Kidney glomerular epithelial cell (primary cell): ENCODE data around the gene CRIP1.

Experiments used
- DNase-seq: peaks from one replicate; lab custom pipeline; 2025; lab: John Stamatoyannopoulos, UW

Gene CRIP1

DNA sequence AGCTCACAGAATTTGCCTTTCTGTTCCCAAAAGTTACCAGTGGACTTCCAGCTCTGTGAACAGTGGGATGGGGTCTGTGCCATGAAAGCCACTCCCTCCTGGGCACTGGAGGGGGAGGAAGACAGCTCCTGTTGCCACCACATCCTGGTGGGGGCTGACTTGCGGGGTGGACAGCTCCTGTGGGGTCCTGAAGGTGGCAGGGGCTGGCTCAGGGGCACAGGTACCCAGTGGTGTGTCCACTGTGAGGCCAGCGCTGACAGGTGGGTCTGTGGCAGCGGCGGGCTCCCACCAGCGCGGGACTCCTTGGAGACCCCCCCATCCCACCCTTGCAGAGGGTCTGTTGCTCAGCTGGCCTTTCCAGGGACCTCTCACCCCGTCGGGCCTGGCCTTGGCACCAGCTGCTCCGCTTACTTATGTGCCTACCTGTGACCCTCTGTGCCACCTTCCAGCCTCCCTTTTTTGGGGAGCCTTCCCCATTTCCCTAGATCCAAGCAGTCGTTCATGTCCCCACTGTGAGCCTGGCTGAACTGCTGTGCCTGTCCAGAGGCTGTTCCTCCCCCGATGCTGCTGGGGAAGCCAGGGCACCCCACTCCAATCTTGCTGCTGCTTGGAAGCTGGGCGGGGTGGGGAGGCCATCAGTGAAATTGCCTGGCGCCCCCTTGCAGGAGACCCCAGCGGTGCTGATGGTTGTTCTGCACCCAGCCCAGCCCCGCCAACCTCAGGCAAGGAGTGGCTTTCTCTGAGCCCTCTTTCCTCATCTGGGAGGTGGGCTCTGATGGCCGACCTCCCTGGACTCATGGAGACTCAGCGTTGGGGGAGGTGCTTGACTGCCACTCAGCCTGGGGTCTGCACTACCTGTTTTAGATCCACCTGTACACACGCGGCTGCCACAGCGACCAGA is 6.5 kb downstream of the CRIP1 start:
- DNase-seq, result no peak

DNA sequence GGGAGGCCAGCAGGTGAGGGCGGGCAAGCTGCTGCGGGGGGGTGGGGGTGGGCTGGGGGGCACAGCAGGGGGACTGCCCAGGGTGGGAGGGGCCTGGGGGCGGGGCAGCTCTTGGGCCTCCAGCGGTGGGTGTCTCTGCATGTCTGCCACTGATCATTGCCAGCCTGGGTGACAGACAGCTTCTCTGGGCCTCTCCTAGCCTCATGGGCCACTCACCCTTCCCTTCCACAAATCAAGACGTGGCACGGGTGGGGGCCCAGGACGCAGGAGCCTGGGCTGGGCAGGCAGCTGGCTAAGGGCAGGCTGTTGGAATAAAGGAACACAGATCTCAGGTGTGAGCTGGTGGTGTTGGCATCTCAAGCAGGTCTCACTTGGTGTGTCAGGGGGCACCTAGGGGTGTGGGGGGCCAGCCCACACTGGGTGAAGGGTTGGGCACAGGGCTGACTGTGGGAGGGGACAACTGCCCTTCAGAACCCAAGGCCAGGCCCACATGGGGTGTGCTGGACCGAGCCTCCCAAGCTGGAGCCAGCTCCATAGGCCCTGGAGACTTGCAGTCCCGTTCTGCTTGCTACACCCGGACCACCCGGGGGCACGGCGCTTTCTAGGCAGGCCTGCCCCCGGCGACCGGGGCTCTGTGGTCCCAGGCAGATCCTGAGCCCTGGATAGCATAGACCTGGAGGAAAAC is 7.4 kb downstream of the CRIP1 start:
- no peak for DNase-seq

DNA sequence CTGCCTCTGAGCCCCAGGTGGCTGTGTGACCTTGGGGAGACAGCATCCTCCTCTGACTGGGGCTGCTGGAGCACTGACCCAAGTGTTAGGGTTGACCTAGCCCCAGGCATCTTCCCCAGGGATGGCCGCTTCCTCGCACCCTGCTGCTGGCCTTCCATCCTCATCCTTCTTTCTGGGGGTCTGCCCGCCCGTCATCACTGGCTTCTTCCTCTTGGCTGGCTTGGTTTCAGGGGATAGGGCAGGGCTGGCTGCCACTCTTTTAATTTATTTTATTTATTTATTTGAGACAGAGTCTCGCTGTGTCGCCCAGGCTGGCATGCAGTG is 7.9 kb downstream of the CRIP1 start:
- DNase-seq, result no peak

DNA sequence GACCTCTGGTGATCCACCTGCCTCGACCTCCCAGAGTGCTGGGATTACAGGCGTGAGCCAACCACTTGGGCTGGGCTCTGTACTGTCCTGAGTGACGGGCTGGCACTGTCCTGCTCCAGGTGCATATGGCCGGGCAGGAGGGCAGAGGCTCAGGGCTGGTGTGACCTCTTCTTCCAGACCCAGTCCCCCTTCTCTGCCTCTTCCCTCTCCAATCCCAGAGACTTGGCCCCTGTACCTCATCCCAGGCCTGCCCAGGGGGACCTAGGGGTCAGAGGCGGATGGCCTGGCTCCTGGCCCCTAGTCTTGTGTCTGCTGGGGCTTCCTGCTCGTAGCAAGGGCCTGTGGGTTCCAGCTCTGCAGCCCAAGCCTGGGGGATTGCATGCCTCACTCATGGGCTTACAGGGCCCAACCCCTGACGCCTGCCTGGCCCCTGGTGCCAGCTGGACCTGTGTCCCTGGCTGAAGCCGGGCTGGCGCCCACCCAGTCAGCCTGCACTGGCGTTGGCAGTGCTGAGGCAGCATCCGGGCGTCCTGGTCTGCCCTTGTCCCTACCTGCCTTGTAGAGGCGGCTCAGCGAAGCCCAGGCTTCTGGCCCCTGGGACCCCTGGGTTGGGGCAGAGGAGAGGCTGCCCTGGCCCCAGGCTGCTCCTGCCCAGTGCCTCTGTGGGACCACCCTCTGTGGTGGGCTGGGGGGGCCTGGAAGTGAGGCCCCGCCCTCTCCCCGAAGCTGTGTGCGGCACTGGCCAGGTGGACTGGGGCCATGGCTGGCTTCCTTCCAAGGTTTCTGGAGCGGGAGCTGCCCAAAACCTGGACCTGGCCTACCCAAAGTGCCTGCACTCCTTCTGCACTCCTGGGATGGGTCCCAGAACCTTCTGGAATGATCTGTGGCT is 8.7 kb downstream of the CRIP1 start:
- DNase-seq, result no peak

DNA sequence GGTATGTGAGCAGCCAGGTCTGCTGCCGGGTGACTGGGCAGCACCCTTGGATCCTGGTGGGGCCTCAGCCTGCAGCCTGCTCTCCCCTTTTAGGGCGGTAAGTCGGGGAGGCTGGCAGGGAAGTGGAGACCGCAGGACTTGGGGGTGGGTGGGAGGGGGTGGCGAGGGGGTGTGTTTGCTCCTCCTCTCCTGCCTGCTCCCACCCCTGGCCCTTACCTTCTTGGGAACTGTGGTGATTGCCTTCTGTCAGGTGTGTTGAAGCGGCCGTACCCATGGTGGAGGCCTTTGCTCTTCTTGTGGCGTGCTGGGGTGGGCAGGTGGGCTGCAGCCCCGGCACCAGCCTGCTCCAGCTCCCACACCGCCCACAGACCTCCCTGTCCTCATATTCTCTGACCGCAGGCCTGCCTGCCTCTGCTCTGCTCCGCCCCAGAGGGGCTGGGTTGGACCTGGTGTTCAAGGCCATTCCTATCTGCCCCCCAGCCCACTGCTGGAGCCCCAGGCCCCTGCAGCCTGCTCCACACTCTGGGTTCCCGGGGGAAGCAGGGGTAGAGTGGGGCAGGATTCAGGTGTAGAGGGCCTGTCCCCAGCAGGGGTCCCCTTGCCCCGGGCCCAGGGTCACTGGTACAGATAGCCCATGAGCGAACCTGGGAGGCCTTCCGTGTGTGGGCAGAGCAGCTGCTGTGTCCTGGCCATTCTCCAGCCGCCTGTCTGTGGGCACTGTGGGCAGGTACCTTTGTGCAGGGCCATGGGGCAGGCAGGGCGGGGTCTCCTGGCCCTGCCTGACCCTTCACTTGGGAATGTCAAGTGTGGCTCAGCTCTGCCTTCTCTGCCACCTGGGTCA is 9.5 kb downstream of the CRIP1 start:
- no peak for DNase-seq

DNA sequence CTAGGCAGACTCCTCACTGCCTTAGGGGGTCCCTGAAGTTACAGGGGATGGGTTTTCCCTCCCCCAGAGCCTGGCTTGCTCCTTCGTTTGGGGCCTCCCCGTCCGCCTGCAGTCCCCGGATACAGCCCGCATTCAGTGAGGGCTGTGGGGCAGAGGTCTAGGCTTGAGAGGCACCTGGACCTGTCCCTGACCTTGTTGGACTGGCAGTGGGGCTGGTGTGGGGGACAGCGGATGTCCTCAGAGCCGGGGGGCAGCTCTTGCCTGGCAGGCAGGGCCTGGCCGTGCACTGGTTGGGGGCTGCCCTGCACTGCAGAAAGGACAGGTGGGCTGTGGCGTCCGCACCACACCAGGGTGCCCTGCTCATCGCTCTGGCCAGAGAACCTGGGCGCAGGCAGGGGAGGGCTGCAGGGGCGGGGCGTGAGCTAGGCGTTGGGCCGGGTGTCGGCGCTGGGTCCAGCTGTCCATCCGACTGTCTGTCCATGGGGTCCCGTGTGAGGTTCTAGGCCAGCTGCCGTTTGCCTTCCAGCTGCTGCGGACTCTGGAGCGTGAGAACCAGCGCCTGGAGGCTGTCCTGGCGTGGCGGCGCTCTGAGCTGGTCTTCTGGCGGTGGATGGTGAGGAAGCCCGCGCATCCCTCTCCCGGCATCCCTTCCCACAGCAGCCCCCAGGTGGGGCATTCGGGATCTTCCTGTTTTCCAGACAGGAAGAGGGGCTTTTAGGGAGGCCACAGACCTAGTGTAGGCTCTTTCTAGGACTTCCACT is 10.3 kb downstream of the CRIP1 start:
- DNase-seq, result no peak

DNA sequence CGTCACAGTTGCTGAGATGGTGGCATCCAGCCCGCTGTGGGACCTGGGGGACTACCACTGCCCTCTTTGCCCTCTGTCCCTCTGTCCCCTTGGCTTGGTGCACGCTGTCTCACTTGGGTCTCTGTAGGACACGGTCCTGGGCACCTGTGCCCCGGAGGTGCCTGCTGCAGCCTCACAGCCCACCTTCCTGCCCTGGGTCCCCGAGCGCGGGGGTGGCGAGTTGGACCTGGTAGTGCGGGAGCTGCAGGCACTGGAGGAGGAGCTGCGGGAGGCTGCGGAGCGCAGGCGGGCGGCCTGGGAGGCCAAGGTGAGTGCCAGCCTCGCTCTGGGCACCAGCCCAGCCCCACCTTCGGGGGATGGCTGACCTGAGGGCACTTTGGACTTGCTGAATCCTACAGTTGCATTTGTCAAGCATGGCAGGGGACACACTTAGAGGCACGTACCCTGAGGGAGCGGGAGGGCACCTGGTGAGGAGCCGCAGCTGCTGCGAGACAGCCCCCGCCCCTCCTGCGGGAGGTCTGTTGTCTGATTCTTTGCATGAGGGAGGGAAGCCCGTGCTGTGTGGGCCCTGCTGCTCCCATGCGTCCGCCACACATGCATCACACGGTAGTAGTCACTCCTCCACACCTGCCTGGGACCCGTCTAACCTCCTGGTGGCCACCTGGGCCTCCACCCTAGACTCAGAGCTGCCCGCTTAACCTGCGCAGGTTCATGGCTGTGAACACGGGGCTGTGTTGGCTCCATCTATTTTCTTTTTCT is 11.2 kb downstream of the CRIP1 start:
- DNase-seq, result no peak

DNA sequence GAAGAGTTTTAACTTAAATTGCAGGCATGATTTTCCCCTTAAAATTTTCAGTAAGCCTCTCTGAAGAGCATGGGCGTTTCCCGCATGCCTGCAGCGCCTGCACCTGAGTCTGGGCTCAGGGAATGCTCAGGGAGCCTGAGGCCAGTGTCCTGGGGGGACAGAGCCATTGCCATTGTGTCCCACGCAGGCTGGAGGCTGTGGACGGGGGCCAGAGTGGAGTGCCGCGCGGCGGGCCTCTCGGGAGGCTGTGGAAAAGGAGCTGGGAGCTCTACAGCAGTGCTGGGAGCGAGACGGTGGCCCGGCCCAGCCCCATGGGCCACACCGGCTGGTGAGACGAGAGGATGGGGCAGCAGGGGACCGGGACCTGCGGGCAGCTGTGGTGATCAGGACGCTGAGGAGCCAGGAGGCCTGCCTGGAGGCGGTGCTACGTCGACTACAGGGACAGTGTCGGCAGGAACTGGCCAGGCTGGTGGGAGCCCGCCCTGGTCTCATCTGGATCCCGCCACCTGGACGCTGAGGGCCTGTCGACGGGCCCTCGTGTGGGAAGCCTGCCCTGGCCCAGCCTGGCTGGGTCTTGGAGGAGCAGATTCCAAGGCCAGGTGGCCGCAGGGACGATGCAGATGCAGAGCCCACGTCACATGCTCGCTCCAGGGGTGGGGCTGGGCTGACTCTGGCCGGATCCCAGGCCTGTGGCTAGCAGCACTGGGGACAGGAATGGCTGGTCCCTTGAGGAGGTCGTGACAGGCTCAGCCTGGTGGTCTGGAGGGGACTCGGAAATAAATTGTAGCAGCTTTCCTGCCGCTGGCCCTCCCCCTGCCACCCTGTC is 12.0 kb downstream of the CRIP1 start:
- DNase-seq, result no peak

DNA sequence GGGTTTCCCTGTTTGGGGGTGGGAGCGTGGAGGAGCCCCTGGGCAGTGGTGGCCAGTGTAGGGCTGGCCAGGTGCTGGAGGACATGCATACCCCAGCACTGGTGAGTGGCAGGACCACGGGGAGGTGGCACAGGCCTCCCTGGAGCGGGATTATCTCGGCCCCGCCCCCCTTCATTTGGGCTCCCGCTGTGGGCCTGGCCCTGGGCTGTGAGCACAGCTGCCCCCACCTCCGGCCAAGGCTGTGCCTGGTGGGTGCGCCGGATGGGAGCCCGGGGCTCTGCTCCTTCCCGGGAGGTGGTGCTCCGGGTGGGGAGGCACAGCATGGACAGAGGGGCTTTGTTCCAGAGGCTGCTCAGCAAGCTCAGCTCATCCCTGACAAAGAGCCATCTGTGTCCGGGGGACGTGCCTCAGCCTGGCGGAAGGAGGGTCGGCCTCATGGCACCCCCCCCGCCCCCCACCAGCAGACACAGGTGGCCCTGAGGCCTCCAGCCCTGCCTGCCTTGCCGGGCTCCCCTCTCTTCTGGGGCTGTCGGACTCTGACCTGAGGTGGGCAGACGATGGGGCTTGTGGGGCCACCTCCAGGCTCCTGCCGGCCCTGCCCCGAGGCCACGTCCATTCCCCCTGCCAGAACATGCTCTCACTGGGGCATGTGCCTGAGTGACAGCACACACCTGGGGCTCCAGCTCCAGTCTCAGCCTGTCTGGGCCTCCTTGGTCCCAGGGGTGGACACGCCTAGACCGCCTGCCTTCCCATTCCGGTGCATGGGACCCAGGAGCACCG is 12.8 kb downstream of the CRIP1 start:
- DNase-seq, result no peak

DNA sequence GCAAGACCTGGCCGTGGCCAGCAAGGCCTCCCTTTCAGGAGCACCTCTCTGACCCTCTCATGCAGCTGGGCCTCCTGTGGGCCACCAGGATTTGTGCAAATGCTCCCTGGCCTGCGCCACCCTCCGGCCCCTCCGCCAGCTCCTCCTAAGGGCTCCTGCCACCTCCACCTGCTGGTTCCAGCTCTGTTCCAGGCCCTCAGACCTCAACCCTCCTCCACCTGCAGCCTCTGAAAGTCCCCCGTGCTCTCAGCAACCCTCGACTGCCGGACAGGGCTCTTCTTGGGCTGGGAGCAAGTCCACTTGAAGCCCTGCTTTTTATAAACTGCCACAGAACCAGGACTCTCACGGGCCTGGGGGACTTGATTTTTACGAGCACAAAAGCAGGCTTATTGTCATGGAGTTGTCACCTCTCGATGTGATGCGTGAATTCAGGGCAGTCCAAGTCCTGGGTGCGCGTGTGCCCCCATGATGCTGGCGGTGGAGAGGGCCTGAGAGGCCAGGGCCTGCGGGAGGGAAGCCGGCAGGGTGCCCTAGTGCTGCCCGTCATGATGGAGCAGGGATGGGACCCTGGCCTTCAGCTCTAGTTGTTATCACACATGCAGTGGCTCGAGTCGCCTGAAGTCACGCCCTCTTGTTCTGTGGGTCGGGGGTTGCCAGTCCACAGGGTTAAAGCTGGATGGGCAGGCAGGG is 13.5 kb downstream of the CRIP1 start:
- DNase-seq, result no peak

DNA sequence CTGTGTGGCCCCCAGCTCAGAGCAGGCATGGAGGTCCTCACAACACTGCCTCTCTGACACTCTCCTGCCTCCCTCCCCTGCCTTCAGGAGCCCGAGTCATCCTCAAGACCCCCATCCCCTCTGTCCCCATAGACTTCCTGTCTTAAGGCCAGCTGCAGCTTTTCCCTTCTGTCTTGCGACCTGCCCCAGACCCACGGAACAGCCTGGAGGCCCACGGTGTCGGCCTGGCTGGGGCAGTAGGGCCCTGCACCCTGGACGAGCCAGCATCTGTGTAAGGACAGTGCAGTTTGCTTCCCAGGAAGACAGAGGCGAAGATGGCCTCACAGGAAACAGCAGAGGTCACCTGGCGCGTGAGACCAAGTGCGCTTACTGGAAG is 14.0 kb downstream of the CRIP1 start:
- no peak for DNase-seq

DNA sequence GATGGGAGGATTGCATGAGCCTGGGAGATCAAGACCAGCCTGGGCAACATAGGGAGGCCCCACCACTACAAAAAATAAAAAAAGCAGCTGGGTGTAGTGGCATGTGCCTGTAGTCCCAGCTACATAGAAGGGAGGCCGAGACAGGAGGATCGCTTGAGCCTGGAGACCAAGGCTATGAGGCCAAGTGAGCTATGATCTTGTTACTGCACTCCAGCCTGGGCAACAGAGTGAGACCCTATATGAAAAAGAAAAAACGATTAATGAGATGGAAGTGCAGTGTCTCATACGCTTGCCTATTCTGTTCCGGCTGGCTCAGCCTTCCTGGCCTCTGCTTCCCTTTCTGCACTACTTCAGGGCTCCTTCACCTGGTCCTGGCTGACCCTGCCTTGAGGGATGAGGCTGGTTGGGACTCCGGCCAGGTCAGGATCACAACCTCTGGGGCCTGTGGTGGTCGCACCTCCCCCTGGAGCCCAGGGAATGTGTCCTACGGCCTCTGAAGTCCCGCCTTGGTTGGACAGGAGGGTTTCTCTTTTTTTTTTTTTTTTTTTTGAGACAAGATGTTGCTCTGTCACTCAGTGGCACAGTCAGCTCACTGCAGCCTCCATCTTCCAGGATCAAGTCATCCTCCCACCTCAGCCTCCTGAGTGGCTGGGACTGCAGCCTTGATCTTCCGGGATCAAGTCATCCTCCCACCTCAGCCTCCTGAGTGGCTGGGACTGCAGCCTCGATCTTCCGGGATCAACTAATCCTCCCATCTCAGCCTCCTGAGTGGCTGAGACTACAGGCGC is 15.0 kb downstream of the CRIP1 start:
- DNase-seq, result no peak

DNA sequence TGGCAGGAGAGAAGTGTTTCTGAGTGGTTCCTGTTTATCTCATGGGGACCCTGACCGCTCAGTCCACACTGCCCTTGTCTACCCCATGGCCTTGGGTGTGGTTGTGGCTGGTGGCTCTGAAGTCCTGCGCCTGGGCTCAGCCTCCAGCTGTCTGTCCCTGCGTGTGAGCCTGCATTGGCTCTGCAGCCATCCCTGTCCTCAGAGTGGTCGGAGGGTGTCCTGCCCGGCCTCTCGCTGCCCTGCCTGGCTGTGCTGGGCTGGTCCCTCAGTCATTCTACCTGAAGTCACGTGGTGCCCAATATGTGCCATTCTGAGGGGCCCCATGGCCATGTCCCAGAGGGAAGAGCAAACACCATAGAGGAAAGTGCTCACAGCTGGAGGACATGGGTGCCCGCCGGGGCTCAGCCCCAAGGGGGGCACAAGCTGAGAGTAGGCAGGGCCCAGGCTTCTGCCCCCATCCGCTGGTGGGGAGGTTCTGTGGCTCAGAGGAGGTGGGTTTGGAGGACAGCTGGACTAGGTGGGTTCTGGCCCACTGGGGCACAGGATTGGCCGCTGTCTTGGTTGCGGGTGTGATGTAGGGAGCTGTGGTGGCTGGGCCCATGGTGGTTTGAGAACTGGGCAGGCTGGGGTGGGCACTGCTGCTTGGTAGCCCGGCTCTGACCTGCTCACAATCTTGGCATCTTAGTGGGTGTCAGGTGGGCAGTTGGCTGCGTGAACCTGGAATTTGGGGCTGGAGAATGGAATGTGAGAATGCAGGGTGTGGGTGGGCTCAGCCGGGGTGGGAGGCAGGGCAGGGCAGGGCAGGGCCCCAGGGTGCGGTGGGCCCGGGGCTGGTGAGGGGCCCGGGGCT is 16.0 kb downstream of the CRIP1 start:
- DNase-seq, result no peak

DNA sequence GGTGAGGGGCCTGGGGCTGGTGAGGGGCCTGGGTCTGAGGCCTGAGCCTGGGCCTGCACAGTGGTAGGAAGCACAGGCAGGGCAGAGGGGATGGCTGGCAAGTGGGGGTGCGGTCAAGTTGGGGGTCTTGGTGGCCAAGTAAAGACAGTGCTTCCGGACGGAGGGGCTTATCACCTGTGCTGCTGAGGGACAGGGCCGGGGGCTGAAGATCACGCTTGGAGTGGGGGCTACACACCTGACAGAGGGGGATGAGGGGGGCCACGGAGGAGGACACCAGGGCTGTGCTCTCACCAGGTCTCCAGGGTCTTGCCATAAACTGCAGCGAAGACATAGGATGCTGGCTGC is 16.6 kb downstream of the CRIP1 start:
- DNase-seq, result no peak

DNA sequence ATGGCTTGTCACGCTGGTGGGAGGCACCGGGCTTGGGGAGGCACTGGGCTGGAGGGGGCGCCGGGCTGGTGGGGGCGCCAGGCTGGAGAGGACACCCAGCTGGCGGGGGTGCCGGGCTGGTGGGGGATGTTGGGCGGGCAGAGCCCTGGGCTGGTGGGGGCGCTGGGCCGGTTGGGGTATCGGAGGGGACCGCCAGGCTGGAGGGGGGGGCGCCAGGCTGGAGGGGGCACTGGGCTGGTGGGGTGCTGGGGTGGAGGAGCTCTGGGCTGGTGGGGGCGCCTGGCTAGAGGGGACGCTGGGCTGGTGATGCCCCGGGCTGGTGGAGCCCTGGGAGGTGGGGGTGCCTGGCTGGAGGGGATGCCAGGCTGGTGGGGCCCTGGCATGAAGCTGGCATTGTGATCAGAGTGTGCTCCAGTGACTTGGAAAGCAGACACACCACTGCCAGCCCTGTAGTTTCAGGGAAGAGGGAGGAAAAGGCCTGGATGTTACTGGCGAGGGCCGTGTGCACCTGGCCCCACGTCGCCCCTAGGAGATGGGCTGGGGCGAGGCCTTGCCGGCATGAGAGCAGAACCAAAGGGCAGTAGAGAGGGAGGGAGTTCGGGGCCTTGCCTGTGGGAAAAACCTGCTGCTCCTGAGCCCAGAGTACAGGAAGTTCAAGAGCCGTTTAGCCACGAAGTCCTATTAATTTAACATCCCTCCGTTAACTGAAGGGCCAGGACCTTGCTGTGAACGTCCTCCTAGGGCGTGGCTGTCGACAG is 17.4 kb downstream of the CRIP1 start:
- DNase-seq, result no peak

DNA sequence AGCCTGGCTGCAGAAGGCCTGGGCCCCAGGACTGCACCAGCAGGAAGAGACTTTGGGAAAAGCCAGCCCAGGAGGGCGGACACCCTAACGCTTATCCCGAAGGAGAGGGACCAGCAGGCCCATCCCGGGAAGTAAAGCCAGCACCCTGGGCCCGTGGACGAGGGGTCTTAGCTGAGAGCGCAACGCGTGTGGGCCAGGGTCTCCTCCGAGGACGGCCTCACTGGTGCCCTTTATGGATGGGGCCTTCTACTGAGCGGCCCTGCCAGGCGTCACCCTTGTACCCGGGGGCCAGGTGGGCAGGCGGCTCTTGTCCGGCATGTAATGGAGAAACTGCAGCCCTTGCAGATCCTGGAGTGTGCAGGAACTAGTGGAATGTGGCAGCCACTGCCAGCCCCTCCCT is 18.4 kb downstream of the CRIP1 start:
- no peak for DNase-seq
